ENCODE measurements around the gene COG3. TPM values are rescaled to one million over a fixed set of nuclear protein-coding genes. Genes with fewer than 3 reads are reported as not detected.
A peak's percentile ranks its signal among the peaks of the same experiment; 100 is the strongest.

COG3 gene
- total RNA-seq, 1 donor from 2014 or later = 13.3 TPM

DNA sequence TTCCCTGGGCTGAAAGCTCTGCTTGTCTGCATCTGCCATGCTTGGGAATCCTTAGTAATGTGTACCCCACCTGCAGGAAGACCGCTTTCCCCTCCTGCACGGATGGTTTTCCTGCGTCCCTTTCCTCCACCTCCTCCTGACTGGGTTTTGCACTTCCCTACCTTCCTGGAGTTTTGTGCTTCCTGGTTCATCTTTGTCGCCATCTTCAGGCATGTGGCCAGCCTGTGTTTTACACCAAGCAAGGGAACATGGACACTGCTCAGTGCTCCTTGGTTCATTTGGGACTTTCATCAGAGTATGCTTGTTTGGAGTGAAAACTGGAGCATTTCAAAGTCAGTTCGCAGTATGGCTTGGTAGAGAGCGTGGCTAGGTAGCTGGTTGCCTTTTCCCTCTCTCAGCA, 120.1 kb downstream of the COG3 start:
- H3K4me3 ChIP-seq (ENCODE audit: low read depth, low read length) = no peak overlapping the region
- TF ChIP-seq, protein P1, sequence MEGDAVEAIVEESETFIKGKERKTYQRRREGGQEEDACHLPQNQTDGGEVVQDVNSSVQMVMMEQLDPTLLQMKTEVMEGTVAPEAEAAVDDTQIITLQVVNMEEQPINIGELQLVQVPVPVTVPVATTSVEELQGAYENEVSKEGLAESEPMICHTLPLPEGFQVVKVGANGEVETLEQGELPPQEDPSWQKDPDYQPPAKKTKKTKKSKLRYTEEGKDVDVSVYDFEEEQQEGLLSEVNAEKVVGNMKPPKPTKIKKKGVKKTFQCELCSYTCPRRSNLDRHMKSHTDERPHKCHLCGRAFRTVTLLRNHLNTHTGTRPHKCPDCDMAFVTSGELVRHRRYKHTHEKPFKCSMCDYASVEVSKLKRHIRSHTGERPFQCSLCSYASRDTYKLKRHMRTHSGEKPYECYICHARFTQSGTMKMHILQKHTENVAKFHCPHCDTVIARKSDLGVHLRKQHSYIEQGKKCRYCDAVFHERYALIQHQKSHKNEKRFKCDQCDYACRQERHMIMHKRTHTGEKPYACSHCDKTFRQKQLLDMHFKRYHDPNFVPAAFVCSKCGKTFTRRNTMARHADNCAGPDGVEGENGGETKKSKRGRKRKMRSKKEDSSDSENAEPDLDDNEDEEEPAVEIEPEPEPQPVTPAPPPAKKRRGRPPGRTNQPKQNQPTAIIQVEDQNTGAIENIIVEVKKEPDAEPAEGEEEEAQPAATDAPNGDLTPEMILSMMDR (conservative IDR thresholded peaks at IDR 0.05; ENCODE audit: low read depth, low read length) = peak; percentile 44
- no peak for DNase-seq (ENCODE audit: low read depth)

Other genes starting within 250 kb of the COG3 start
- 1,117 and 1,641 TPM in 2 replicates for gene TPT1, start 123.8 kb upstream of the COG3 start, total RNA-seq
- 4.7 and 5.6 TPM in 2 replicates for gene SLC25A30, start 46.6 kb upstream of the COG3 start, total RNA-seq
- gene ERICH6B, start 150.8 kb downstream of the COG3 start, total RNA-seq = not detected in 2 replicates
- not detected in 2 replicates for gene CBY2, start 237.4 kb downstream of the COG3 start, total RNA-seq